GM21423 (cell line): ENCODE data around the gene OSBPL1A.
A peak's percentile ranks its signal among the peaks of the same experiment; 100 is the strongest.

Experiments used
- ATAC-seq: cut with Tn5 transposase; IDR thresholded peaks from one replicate; pipeline ENCODE4 v1.9.1; 2021; ENCODE audit warnings: mild to moderate bottlenecking, moderate library complexity; ENCODE audit not compliant: unreplicated experiment

Gene OSBPL1A

GRCh38 chr18:24138409-24138788, 259.2 kb downstream of the OSBPL1A start:
- peak; percentile 31 for ATAC-seq

- ATAC-seq = no peak
Observed at GRCh38 chr18:24136967-24137373, 260.7 kb downstream of the OSBPL1A start.

GRCh38 chr18:24130494-24130893, 267.1 kb downstream of the OSBPL1A start:
- ATAC-seq = no peak

GRCh38 chr18:24128700-24129099, 268.9 kb downstream of the OSBPL1A start:
- ATAC-seq = no peak

GRCh38 chr18:24127735-24128134, 269.9 kb downstream of the OSBPL1A start:
- no peak for ATAC-seq

- no peak for ATAC-seq
Observed at GRCh38 chr18:24126155-24126961, 271.3 kb downstream of the OSBPL1A start.

- ATAC-seq = no peak
Observed at GRCh38 chr18:24121625-24122024, 276.0 kb downstream of the OSBPL1A start.

GRCh38 chr18:24120676-24121075, 276.9 kb downstream of the OSBPL1A start:
- no peak for ATAC-seq

GRCh38 chr18:24118750-24119577, 278.7 kb downstream of the OSBPL1A start:
- peak; percentile 63 for ATAC-seq

GRCh38 chr18:24115628-24116027, 282.0 kb downstream of the OSBPL1A start:
- no peak for ATAC-seq

- ATAC-seq = no peak
Observed at GRCh38 chr18:24114924-24115549, 282.6 kb downstream of the OSBPL1A start.

GRCh38 chr18:24112874-24113615, 284.6 kb downstream of the OSBPL1A start:
- no peak for ATAC-seq

- no peak for ATAC-seq
Observed at GRCh38 chr18:24112464-24112863, 285.2 kb downstream of the OSBPL1A start.
